Astrocyte (in vitro differentiated cells and primary cell): Measurements from ENCODE around the gene PTMA.

ENCODE experiments used
- CTCF ChIP-seq: IDR thresholded peaks from 2 replicates; pipeline ENCODE4 v1.5.1; 2011; ENCODE audit warnings: low read depth, mild to moderate bottlenecking, inconsistent platforms, low read length, moderate library complexity; ENCODE audit not compliant: insufficient read depth
- EZH2 ChIP-seq: IDR thresholded peaks from 2 replicates; pipeline ENCODE4 v1.6.1; 2012; ENCODE audit warnings: mild to moderate bottlenecking, low read length, inconsistent platforms; ENCODE audit not compliant: insufficient read depth

GRCh38 chr2:231680992-231681852 lies 27.1 kb upstream of the PTMA start:
- TF ChIP-seq CTCF (no peak), EZH2 (no peak)
